ENCODE measurements around the gene TMEM61. TPM values are rescaled to one million over a fixed set of nuclear protein-coding genes. Genes with fewer than 3 reads are reported as not detected.

TMEM61 gene
- total and polyA plus RNA-seq, 2 of the 8 experiments (the other 6 are each of a cell fraction or from before 2014, with no cell fraction given) = 0.54 to 1.4 TPM

- H3K27ac ChIP-seq (ENCODE audit: low read depth, low read length) = no peak overlapping the region
- no peaks in the 10 kb centered on the region for H3K9me3 ChIP-seq (ENCODE audit: insufficient read depth in 2 of 2, low read depth in 1 of 2, low read length in 1 of 2)
- no peak overlapping the region for H3K9ac ChIP-seq (replicated peaks in 1 of 4; ENCODE audit: extremely low read depth in 1 of 4, low read depth in 3 of 4, low read length in 3 of 4)
- H2AFZ ChIP-seq (ENCODE audit: low read length) = no peak overlapping the region
- no peak overlapping the region for H3K56ac ChIP-seq (replicated peaks; ENCODE audit: insufficient read length, low read depth, low read length)
- ChIA-PET CTCF (ENCODE audit: partially characterized antibody) (interaction anchor here (0.7 to 2.0 kb wide), 7 partner anchors 9 to 97 kb away, joined by 3 to 9 read pairs (median 4); no protein-coding TSS in a partner anchor), POLR2A (ENCODE audit: partially characterized antibody) (no interaction called here)
- H3K36me3 ChIP-seq (ENCODE audit: control insufficient read depth in 2 of 4, insufficient read depth in 4 of 4, low read length in 3 of 4) = peaks cover 0 to 14% (median 0%) of the 10 kb centered on the region in 4 experiments; a peak in 1 of 8 replicates
- H3K14ac ChIP-seq (ENCODE audit: insufficient read length) = no peak overlapping the region
- peaks cover 0 to 13% (median 9%) of the 10 kb centered on the region in 4 experiments; a peak in 6 of 7 replicates for H3K4me1 ChIP-seq (replicated peaks in 1 of 4; ENCODE audit: control insufficient read depth in 3 of 4, insufficient read depth in 4 of 4, low read length in 3 of 4)
- H3K23me2 ChIP-seq (ENCODE audit: low read depth, low read length) = peaks cover 13% of the 10 kb centered on the region; the same call in 1 of the 2 replicates
- DNase-seq (ENCODE audit: low read depth in 1 of 2, low spot score in 2 of 2) (no peak), FAIRE-seq (no peak)
- H4K8ac ChIP-seq (ENCODE audit: extremely low read depth, insufficient read depth, low read length) = no peak overlapping the region
- H3K18ac ChIP-seq (ENCODE audit: extremely low read depth, low read length) = no peak overlapping the region
- no peak overlapping the region for H3K4ac ChIP-seq (replicated peaks; ENCODE audit: insufficient read length, low read depth, low read length)
- H2BK20ac ChIP-seq (ENCODE audit: low read length) = no peak overlapping the region
- peaks cover 6 to 16% of the 10 kb centered on the region in 2 experiments; a peak in 2 of 4 replicates for H3K79me2 ChIP-seq (ENCODE audit: control insufficient read depth in 1 of 2, insufficient read depth in 2 of 2, low read length in 2 of 2)
- no peak overlapping the region for H3K4me3 ChIP-seq (ENCODE audit: extremely low read depth in 1 of 4, insufficient read depth in 2 of 4, low read depth in 3 of 4, low read length in 4 of 4)
- TF ChIP-seq, protein P1, sequence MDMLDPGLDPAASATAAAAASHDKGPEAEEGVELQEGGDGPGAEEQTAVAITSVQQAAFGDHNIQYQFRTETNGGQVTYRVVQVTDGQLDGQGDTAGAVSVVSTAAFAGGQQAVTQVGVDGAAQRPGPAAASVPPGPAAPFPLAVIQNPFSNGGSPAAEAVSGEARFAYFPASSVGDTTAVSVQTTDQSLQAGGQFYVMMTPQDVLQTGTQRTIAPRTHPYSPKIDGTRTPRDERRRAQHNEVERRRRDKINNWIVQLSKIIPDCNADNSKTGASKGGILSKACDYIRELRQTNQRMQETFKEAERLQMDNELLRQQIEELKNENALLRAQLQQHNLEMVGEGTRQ (IDR thresholded peaks at IDR 0.05; ENCODE audit: low read length) = no peak
- TF ChIP-seq JUND (IDR thresholded peaks at IDR 0.05; ENCODE audit: low read length) (no peak), MAFK (IDR thresholded peaks at IDR 0.05; ENCODE audit: low read depth, low read length) (no peak), SP4 (IDR thresholded peaks at IDR 0.05; ENCODE audit: low read length) (no peak), SAP30 (IDR thresholded peaks at IDR 0.05; ENCODE audit: insufficient read depth, insufficient replicate concordance, low read length) (no peak), GTF2F1 (IDR thresholded peaks at IDR 0.05; ENCODE audit: borderline replicate concordance, low read depth, low read length) (no peak), BRCA1 (IDR thresholded peaks at IDR 0.05; ENCODE audit: low read depth, low read length) (no peak), ASH2L (IDR thresholded peaks at IDR 0.05; ENCODE audit: low read length) (no peak), RFX5 (IDR thresholded peaks at IDR 0.05; ENCODE audit: borderline replicate concordance, low read depth, low read length) (no peak), JUN (IDR thresholded peaks at IDR 0.05; ENCODE audit: low read depth, low read length) (no peak), TAF7 (optimal IDR thresholded peaks at IDR 0.05; ENCODE audit: borderline replicate concordance, low read depth, low read length) (no peak), SIN3A (conservative IDR thresholded peaks at IDR 0.05 in 1 of 2, IDR thresholded peaks at IDR 0.05 in 1 of 2; ENCODE audit: low read depth in 1 of 2, low read length in 2 of 2) (no peak)
- no peak overlapping the region for H4K5ac ChIP-seq (ENCODE audit: insufficient read length, low read depth, low read length)
- H4K91ac ChIP-seq (replicated peaks; ENCODE audit: insufficient read length, low read length) = no peak overlapping the region
- no peak overlapping the region for H2BK120ac ChIP-seq (replicated peaks; ENCODE audit: low read depth, low read length)
- H3K27me3 ChIP-seq (replicated peaks in 1 of 4; ENCODE audit: control insufficient read depth in 3 of 4, extremely low read depth in 1 of 4, insufficient read depth in 3 of 4, low read length in 3 of 4) = peaks cover 9 to 39% (median 37%) of the 10 kb centered on the region in 4 experiments
- H3K4me2 ChIP-seq (ENCODE audit: insufficient read depth in 1 of 2, low read depth in 2 of 2, low read length in 2 of 2) = peak overlapping the region in 1 of 2 experiments; percentile 89; a peak in 1 of 4 replicates
- 93% methylated on average over 3 of the region's 3 CpGs; no CpG with 5 or more reads in 1 of the 2 experiments for WGBS, 2 experiments (ENCODE audit: extremely low coverage in 1 of 2, insufficient coverage in 1 of 2, insufficient read length in 1 of 2, insufficient replicate concordance in 2 of 2, low coverage in 1 of 2, low lambda C conversion rate in 2 of 2, missing lambda C conversion rate in 1 of 2)
- no peak overlapping the region for H2BK12ac ChIP-seq (ENCODE audit: low read depth, low read length)
- no peak overlapping the region for H2AK5ac ChIP-seq (ENCODE audit: low read depth, low read length)
- H3K79me1 ChIP-seq (ENCODE audit: low read depth, low read length) = no peaks in the 10 kb centered on the region; the same call in none of the 2 replicates
- peaks cover 0 to 25% of the 10 kb centered on the region in 2 experiments for H4K20me1 ChIP-seq (replicated peaks in 1 of 2; ENCODE audit: control insufficient read depth in 1 of 2, insufficient read depth in 2 of 2, low read length in 2 of 2)
- no peak overlapping the region for H2BK15ac ChIP-seq (ENCODE audit: low read length)
- no peak overlapping the region for H3K23ac ChIP-seq (ENCODE audit: insufficient read length)
- no peak overlapping the region for H2BK5ac ChIP-seq (ENCODE audit: low read depth, low read length)
Observed at GRCh38 chr1:55041613-55042012, 61.2 kb downstream of the TMEM61 start.

Measured in H1 (cell line).